Measurements from ENCODE around the gene NCAN.
A peak's percentile ranks its signal among the peaks of the same experiment; 100 is the strongest.
"Not testable (repeated sequence)": the region's sequence is repeated elsewhere in the genome, so short reads cannot be mapped to it uniquely, and the experiment has no call there.

NCAN gene

GRCh38 chr19:19193926-19194325, 17.8 kb upstream of the NCAN start:
- ATAC-seq (no peak), DNase-seq (no peak)

- no peak for DNase-seq
- ATAC-seq: no peak
Observed at GRCh38 chr19:19201697-19202630, 9.8 kb upstream of the NCAN start.

GRCh38 chr19:19202707-19203011, 9.1 kb upstream of the NCAN start:
- peak; percentile 2 for ATAC-seq
- DNase-seq: no peak

- peak; percentile 96 for DNase-seq
- peak; percentile 82 for ATAC-seq
Observed at GRCh38 chr19:19203012-19203856, 8.5 kb upstream of the NCAN start, which contains the start of gene NR2C2AP. NR2C2AP (minus strand) TSS chr19:19203414; CDS start chr19:19203060, 354 bp downstream.

GRCh38 chr19:19204181-19204580, 7.6 kb upstream of the NCAN start:
- DNase-seq (no peak), ATAC-seq (no peak)

- DNase-seq: no peak
- no peak for ATAC-seq
Observed at GRCh38 chr19:19205416-19206410, 6.0 kb upstream of the NCAN start.

GRCh38 chr19:19206938-19207337, 4.8 kb upstream of the NCAN start:
- no peak for ATAC-seq
- DNase-seq: no peak

GRCh38 chr19:19207637-19208572, 3.9 kb upstream of the NCAN start:
- ATAC-seq (no peak), DNase-seq (no peak)

GRCh38 chr19:19209372-19209771, 2.4 kb upstream of the NCAN start:
- no peak for ATAC-seq
- DNase-seq: no peak

- ATAC-seq: no peak
Observed at GRCh38 chr19:19212916-19213315, 1.2 kb downstream of the NCAN start.

GRCh38 chr19:19213426-19214158, 1.8 kb downstream of the NCAN start:
- ATAC-seq: no peak
- DNase-seq: no peak

More at GRCh38 chr19:19212916-19213315, 1.2 kb downstream of the NCAN start:
- no peak for DNase-seq

GRCh38 chr19:19214159-19214490, 2.4 kb downstream of the NCAN start:
- DNase-seq (no peak), ATAC-seq (no peak)

GRCh38 chr19:19214892-19215291, 3.1 kb downstream of the NCAN start:
- ATAC-seq (no peak), DNase-seq (peak; percentile 62)

- ATAC-seq (no peak), DNase-seq (no peak)
Observed at GRCh38 chr19:19215792-19216191, 4.0 kb downstream of the NCAN start.

- ATAC-seq (no peak), DNase-seq (no peak)
Observed at GRCh38 chr19:19217099-19217498, 5.3 kb downstream of the NCAN start.

- no peak for ATAC-seq
- DNase-seq: no peak
Observed at GRCh38 chr19:19218911-19219310, 7.2 kb downstream of the NCAN start.

- DNase-seq, ATAC-seq: not testable (repeated sequence)
Observed at GRCh38 chr19:19221000-19221399, 9.2 kb downstream of the NCAN start.

GRCh38 chr19:19223060-19223459, 11.3 kb downstream of the NCAN start:
- no peak for DNase-seq
- ATAC-seq: no peak

- no peak for ATAC-seq
- no peak for DNase-seq
Observed at GRCh38 chr19:19223636-19224035, 11.9 kb downstream of the NCAN start.
